HEK293 (cell line): ENCODE data around the gene COL5A3.

ENCODE experiments used
- CTCF ChIA-PET: fragments of 350-600 bp; formaldehyde crosslinking; extraction: SDS; loops from one replicate; lab custom pipeline; 2021; ENCODE audit warnings: antibody characterized with exemption; lab: Yijun Ruan, JAX
- POLR2A ChIA-PET: fragments of 300-600 bp; formaldehyde crosslinking; extraction: SDS; loops from one replicate; lab custom pipeline; 2020; ENCODE audit warnings: antibody characterized with exemption, inconsistent platforms; lab: Yijun Ruan, JAX
- H3K27ac ChIP-seq: fragments of 200-500 bp; sonication (Bioruptor generic); 2 replicates; pipeline ENCODE4 v1.5.1; 2014; ENCODE audit warnings: low read depth, low read length, control low read depth, inconsistent platforms; ENCODE audit errors: extremely low read depth
- H3K36me3 ChIP-seq, 2 experiments: fragments of 200-500 bp in 1 of 2; sonication (Bioruptor generic) in 1 of 2; 1 replicate in 1 of 2; 2 replicates in 1 of 2; pipeline ENCODE4 v1.5.1; 2014 to 2017; ENCODE audit warnings: inconsistent platforms in 2 of 2, low read length in 2 of 2; ENCODE audit not compliant: control insufficient read depth in 2 of 2, insufficient read depth in 1 of 2
- H3K4me1 ChIP-seq: fragments of 200-500 bp; sonication (Bioruptor generic); 2 replicates; pipeline ENCODE4 v1.5.1; 2014; ENCODE audit warnings: mild to moderate bottlenecking, low read length, inconsistent platforms; ENCODE audit not compliant: control insufficient read depth, insufficient read depth
- H3K4me3 ChIP-seq: 2 replicates; pipeline ENCODE4 v1.5.1; 2011; ENCODE audit warnings: low read depth, mild to moderate bottlenecking, control low read depth, low read length, moderate library complexity
- H3K9me3 ChIP-seq: fragments of 200-500 bp; sonication (Bioruptor generic); 2 replicates; pipeline ENCODE4 v1.5.1; 2014; ENCODE audit warnings: low read depth, low read length, inconsistent platforms; ENCODE audit not compliant: control insufficient read depth, insufficient read depth
- FEZF1 ChIP-seq: fragments of 450-650 bp; formaldehyde crosslinking; IDR thresholded peaks from 2 replicates; pipeline ENCODE4 v1.5.1; 2016; ENCODE audit warnings: missing biosample characterization, missing genetic modification characterization
- GFI1B ChIP-seq: fragments of 450-650 bp; formaldehyde crosslinking; IDR thresholded peaks from 2 replicates; pipeline ENCODE4 v1.5.1; 2016; ENCODE audit warnings: missing biosample characterization, missing genetic modification characterization
- GLIS2 ChIP-seq: fragments of 450-650 bp; formaldehyde crosslinking; IDR thresholded peaks from 2 replicates; pipeline ENCODE4 v1.5.1; 2016; ENCODE audit warnings: missing biosample characterization, missing genetic modification characterization
- KLF10 ChIP-seq: fragments of 450-650 bp; IDR thresholded peaks from 2 replicates; pipeline ENCODE4 v1.5.1; 2018; ENCODE audit warnings: missing biosample characterization, mild to moderate bottlenecking, missing genetic modification characterization
- KLF9 ChIP-seq: fragments of 450-650 bp; formaldehyde crosslinking; IDR thresholded peaks from 2 replicates; pipeline ENCODE4 v1.5.1; 2016; ENCODE audit warnings: missing biosample characterization, missing genetic modification characterization, low read depth
- OSR2 ChIP-seq: fragments of 450-650 bp; formaldehyde crosslinking; IDR thresholded peaks from 2 replicates; pipeline ENCODE4 v1.5.1; 2016; ENCODE audit warnings: missing biosample characterization, missing genetic modification characterization
- REPIN1 ChIP-seq: fragments of 450-650 bp; formaldehyde crosslinking; IDR thresholded peaks from 2 replicates; pipeline ENCODE4 v1.5.1; 2017; ENCODE audit warnings: missing biosample characterization, missing genetic modification characterization, low read depth
- SCRT1 ChIP-seq: fragments of 450-650 bp; formaldehyde crosslinking; IDR thresholded peaks from 2 replicates; pipeline ENCODE4 v1.5.1; 2016; ENCODE audit warnings: missing biosample characterization, missing genetic modification characterization, borderline replicate concordance
- SP7 ChIP-seq: fragments of 450-650 bp; formaldehyde crosslinking; IDR thresholded peaks from 2 replicates; pipeline ENCODE4 v1.5.1; 2016; ENCODE audit warnings: missing biosample characterization, missing genetic modification characterization
- YY1 ChIP-seq: fragments of 450-650 bp; formaldehyde crosslinking; IDR thresholded peaks from 2 replicates; pipeline ENCODE4 v1.5.1; 2018; ENCODE audit warnings: missing biosample characterization, missing genetic modification characterization
- ZBTB17 ChIP-seq: fragments of 450-650 bp; formaldehyde crosslinking; IDR thresholded peaks from 2 replicates; pipeline ENCODE4 v1.5.1; 2016; ENCODE audit warnings: missing biosample characterization, missing genetic modification characterization
- ZBTB20 ChIP-seq: fragments of 450-650 bp; formaldehyde crosslinking; IDR thresholded peaks from 2 replicates; pipeline ENCODE4 v1.5.1; 2016; ENCODE audit warnings: missing biosample characterization, missing genetic modification characterization
- ZBTB48 ChIP-seq: fragments of 450-650 bp; formaldehyde crosslinking; IDR thresholded peaks from 2 replicates; pipeline ENCODE4 v1.5.1; 2016; ENCODE audit warnings: missing biosample characterization, missing genetic modification characterization
- ZBTB8A ChIP-seq: fragments of 450-650 bp; formaldehyde crosslinking; IDR thresholded peaks from 2 replicates; pipeline ENCODE4 v1.5.1; 2016; ENCODE audit warnings: missing biosample characterization, missing genetic modification characterization
- ZFHX2 ChIP-seq: fragments of 450-650 bp; formaldehyde crosslinking; conservative IDR thresholded peaks from 2 replicates; pipeline ENCODE4 v1.5.1; 2016; ENCODE audit warnings: missing biosample characterization, missing genetic modification characterization
- ZIC2 ChIP-seq: fragments of 450-650 bp; formaldehyde crosslinking; IDR thresholded peaks from 2 replicates; pipeline ENCODE4 v1.5.1; 2016; ENCODE audit warnings: missing biosample characterization, missing genetic modification characterization
- ZNF133 ChIP-seq: fragments of 450-650 bp; formaldehyde crosslinking; IDR thresholded peaks from 2 replicates; pipeline ENCODE4 v1.5.1; 2016; ENCODE audit warnings: missing biosample characterization, missing genetic modification characterization
- ZNF175 ChIP-seq: fragments of 450-650 bp; formaldehyde crosslinking; IDR thresholded peaks from 2 replicates; pipeline ENCODE4 v1.5.1; 2016; ENCODE audit warnings: missing biosample characterization, missing genetic modification characterization
- ZNF19 ChIP-seq: fragments of 450-650 bp; formaldehyde crosslinking; IDR thresholded peaks from 2 replicates; pipeline ENCODE4; 2016; ENCODE audit warnings: missing biosample characterization, missing genetic modification characterization, low read depth
- ZNF292 ChIP-seq: fragments of 450-650 bp; formaldehyde crosslinking; IDR thresholded peaks from 2 replicates; pipeline ENCODE4 v1.5.1; 2016; ENCODE audit warnings: low read depth, missing biosample characterization, missing genetic modification characterization, borderline replicate concordance
- ZNF37A ChIP-seq: fragments of 450-650 bp; IDR thresholded peaks from 2 replicates; pipeline ENCODE4 v1.5.1; 2018; ENCODE audit warnings: missing biosample characterization, missing genetic modification characterization
- ZNF48 ChIP-seq: fragments of 450-650 bp; formaldehyde crosslinking; IDR thresholded peaks from 2 replicates; pipeline ENCODE4 v1.5.1; 2016; ENCODE audit warnings: missing biosample characterization, missing genetic modification characterization
- ZNF530 ChIP-seq: fragments of 450-650 bp; formaldehyde crosslinking; IDR thresholded peaks from 2 replicates; pipeline ENCODE4 v1.5.1; 2016; ENCODE audit warnings: low read depth, missing biosample characterization, missing genetic modification characterization
- ZNF623 ChIP-seq: fragments of 450-650 bp; formaldehyde crosslinking; IDR thresholded peaks from 2 replicates; pipeline ENCODE4 v1.5.1; 2016; ENCODE audit warnings: missing biosample characterization, missing genetic modification characterization
- ZNF658 ChIP-seq: fragments of 450-650 bp; formaldehyde crosslinking; IDR thresholded peaks from 2 replicates; pipeline ENCODE4; 2016; ENCODE audit warnings: missing biosample characterization, missing genetic modification characterization
- TF ChIP-seq, protein P1 (sequence below): fragments of 450-650 bp; formaldehyde crosslinking; IDR thresholded peaks from 2 replicates; pipeline ENCODE4 v1.5.1; 2017; ENCODE audit warnings: missing biosample characterization, missing genetic modification characterization
- TF ChIP-seq, protein P2 (sequence below): fragments of 450-650 bp; IDR thresholded peaks from 2 replicates; pipeline ENCODE4 v1.5.1; 2018; ENCODE audit warnings: missing biosample characterization, missing genetic modification characterization
- TF ChIP-seq, protein P3 (sequence below): fragments of 450-650 bp; formaldehyde crosslinking; IDR thresholded peaks from 2 replicates; pipeline ENCODE4 v1.5.1; 2016; ENCODE audit warnings: missing biosample characterization, missing genetic modification characterization
- TF ChIP-seq, protein P4 (sequence below): fragments of 450-650 bp; formaldehyde crosslinking; IDR thresholded peaks from 2 replicates; pipeline ENCODE4 v1.5.1; 2017; ENCODE audit warnings: missing biosample characterization, mild to moderate bottlenecking, missing genetic modification characterization, moderate library complexity
- TF ChIP-seq, protein P5 (sequence below): sonication (generic); formaldehyde crosslinking; IDR thresholded peaks from 2 replicates; pipeline ENCODE4 v1.8.1; 2022; ENCODE audit warnings: mild to moderate bottlenecking, moderate library complexity, missing genetic modification reagents
- TF ChIP-seq, protein P6 (sequence below): fragments of 450-650 bp; formaldehyde crosslinking; IDR thresholded peaks from 2 replicates; pipeline ENCODE4 v1.5.1; 2017; ENCODE audit warnings: missing biosample characterization, missing genetic modification characterization

COL5A3 gene

DNA sequence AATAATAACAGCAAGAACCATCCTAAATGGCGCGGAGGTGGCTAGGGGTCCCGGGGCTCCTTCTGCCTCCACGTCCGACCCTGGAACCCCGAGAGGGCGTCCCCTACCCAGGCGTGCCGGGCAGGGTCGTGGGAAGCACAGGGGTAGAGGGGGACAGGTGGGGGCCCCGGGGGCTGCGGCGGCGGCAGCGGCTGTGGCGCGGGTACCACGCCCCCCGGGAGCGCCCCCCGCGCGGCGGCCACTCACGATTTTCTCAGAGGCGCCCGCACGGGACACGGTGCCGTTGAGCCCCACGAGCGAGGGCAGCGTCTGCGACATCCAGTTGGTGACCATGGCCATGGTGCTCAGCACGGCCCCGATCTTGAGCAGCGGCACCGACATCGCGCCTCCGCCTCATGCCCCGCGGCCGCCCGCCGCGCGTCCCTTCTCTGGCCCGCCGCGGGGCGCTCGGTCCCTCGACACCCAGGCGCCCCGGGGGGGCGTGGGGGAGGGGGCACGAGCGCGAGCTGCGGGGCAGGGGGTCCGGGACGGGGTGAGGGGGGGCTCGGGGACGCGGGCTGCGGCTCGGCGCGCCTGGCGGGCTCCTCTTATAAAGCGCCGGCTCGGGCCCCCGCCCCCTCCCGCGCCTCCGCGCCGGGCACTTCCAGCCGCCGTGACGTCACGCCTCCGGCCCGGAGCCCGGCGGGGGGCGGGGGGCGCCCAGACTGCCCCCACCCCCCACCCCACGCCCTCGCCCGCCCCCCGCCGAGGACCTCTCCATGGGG is 96.9 kb downstream of the COL5A3 start:
- no peak for TF ChIP-seq ZBTB48
- TF ChIP-seq ZBTB17 (tag by site-specific recombination), result no peak
- no peak for TF ChIP-seq ZNF623
- peak; percentile 53 for TF ChIP-seq KLF9 (tag by site-specific recombination)
- TF ChIP-seq, protein P1, sequence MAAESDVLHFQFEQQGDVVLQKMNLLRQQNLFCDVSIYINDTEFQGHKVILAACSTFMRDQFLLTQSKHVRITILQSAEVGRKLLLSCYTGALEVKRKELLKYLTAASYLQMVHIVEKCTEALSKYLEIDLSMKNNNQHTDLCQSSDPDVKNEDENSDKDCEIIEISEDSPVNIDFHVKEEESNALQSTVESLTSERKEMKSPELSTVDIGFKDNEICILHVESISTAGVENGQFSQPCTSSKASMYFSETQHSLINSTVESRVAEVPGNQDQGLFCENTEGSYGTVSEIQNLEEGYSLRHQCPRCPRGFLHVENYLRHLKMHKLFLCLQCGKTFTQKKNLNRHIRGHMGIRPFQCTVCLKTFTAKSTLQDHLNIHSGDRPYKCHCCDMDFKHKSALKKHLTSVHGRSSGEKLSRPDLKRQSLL (tag by site-specific recombination), result no peak
- TF ChIP-seq ZNF48 (tag by site-specific recombination), result no peak
- TF ChIP-seq ZNF530, result no peak
- TF ChIP-seq, protein P2, sequence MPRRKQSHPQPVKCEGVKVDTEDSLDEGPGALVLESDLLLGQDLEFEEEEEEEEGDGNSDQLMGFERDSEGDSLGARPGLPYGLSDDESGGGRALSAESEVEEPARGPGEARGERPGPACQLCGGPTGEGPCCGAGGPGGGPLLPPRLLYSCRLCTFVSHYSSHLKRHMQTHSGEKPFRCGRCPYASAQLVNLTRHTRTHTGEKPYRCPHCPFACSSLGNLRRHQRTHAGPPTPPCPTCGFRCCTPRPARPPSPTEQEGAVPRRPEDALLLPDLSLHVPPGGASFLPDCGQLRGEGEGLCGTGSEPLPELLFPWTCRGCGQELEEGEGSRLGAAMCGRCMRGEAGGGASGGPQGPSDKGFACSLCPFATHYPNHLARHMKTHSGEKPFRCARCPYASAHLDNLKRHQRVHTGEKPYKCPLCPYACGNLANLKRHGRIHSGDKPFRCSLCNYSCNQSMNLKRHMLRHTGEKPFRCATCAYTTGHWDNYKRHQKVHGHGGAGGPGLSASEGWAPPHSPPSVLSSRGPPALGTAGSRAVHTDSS (tag by site-specific recombination), result no peak
- no peak for TF ChIP-seq SP7 (tag by site-specific recombination)
- TF ChIP-seq ZNF19 (tag by site-specific recombination), result no peak
- TF ChIP-seq ZNF133 (tag by site-specific recombination), result no peak
- TF ChIP-seq, protein P3, sequence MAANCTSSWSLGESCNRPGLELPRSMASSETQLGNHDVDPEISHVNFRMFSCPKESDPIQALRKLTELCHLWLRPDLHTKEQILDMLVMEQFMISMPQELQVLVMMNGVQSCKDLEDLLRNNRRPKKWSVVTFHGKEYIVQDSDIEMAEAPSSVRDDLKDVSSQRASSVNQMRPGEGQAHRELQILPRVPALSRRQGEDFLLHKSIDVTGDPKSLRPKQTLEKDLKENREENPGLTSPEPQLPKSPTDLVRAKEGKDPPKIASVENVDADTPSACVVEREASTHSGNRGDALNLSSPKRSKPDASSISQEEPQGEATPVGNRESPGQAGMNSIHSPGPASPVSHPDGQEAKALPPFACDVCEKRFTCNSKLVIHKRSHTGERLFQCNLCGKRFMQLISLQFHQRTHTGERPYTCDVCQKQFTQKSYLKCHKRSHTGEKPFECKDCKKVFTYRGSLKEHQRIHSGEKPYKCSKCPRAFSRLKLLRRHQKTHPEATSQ, result no peak
- no peak for TF ChIP-seq ZNF292 (tag by site-specific recombination)
- no peak for TF ChIP-seq YY1 (tag by site-specific recombination)
- no peak for TF ChIP-seq SCRT1 (tag by site-specific recombination)
- peak; percentile 38; the same call in 1 of the 2 replicates for TF ChIP-seq KLF10 (tag by site-specific recombination)
- no peak for TF ChIP-seq ZBTB20 (tag by site-specific recombination)
- TF ChIP-seq REPIN1 (tag by site-specific recombination), result no peak
- no peak for TF ChIP-seq ZFHX2 (tag by site-specific recombination)
- TF ChIP-seq, protein P4, sequence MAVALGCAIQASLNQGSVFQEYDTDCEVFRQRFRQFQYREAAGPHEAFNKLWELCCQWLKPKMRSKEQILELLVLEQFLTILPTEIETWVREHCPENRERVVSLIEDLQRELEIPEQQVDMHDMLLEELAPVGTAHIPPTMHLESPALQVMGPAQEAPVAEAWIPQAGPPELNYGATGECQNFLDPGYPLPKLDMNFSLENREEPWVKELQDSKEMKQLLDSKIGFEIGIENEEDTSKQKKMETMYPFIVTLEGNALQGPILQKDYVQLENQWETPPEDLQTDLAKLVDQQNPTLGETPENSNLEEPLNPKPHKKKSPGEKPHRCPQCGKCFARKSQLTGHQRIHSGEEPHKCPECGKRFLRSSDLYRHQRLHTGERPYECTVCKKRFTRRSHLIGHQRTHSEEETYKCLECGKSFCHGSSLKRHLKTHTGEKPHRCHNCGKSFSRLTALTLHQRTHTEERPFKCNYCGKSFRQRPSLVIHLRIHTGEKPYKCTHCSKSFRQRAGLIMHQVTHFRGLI, result no peak
- TF ChIP-seq ZBTB8A (tag by site-specific recombination), result peak; percentile 39; the same call in 1 of the 2 replicates
- TF ChIP-seq, protein P5, sequence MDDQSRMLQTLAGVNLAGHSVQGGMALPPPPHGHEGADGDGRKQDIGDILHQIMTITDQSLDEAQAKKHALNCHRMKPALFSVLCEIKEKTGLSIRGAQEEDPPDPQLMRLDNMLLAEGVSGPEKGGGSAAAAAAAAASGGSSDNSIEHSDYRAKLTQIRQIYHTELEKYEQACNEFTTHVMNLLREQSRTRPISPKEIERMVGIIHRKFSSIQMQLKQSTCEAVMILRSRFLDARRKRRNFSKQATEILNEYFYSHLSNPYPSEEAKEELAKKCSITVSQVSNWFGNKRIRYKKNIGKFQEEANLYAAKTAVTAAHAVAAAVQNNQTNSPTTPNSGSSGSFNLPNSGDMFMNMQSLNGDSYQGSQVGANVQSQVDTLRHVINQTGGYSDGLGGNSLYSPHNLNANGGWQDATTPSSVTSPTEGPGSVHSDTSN (CRISPR knock-in tag), result no peak
- no peak for TF ChIP-seq ZNF658 (tag by site-specific recombination)
- no peak for TF ChIP-seq OSR2
- TF ChIP-seq ZNF175 (tag by site-specific recombination), result no peak
- no peak for TF ChIP-seq GLIS2 (tag by site-specific recombination)
- no peak for TF ChIP-seq ZNF37A (tag by site-specific recombination)
- TF ChIP-seq GFI1B, result no peak
- TF ChIP-seq FEZF1, result no peak
- TF ChIP-seq, protein P6, sequence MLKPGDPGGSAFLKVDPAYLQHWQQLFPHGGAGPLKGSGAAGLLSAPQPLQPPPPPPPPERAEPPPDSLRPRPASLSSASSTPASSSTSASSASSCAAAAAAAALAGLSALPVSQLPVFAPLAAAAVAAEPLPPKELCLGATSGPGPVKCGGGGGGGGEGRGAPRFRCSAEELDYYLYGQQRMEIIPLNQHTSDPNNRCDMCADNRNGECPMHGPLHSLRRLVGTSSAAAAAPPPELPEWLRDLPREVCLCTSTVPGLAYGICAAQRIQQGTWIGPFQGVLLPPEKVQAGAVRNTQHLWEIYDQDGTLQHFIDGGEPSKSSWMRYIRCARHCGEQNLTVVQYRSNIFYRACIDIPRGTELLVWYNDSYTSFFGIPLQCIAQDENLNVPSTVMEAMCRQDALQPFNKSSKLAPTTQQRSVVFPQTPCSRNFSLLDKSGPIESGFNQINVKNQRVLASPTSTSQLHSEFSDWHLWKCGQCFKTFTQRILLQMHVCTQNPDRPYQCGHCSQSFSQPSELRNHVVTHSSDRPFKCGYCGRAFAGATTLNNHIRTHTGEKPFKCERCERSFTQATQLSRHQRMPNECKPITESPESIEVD, result no peak
- peak; percentile 21; the same call in 1 of the 2 replicates for TF ChIP-seq ZIC2 (tag by site-specific recombination)
- no peaks in the 10 kb centered on the region for H3K36me3 ChIP-seq
- ChIA-PET POLR2A (no interaction called here), CTCF (interaction anchor here (0.7 kb wide), 1 partner anchor 327 kb away, joined by 3 read pairs; no protein-coding TSS in a partner anchor)
- peak overlapping the region; percentile 47 for H3K4me3 ChIP-seq
- H3K27ac ChIP-seq, result no peak overlapping the region; the same call in 1 of the 2 replicates
- no peaks in the 10 kb centered on the region for H3K4me1 ChIP-seq
- H3K9me3 ChIP-seq, result no peaks in the 10 kb centered on the region
